ENCODE results near the gene OR51M1.

Gene OR51M1

GRCh38 chr11:5384335-5384734, 723 bp downstream of the OR51M1 start:
- no peak for DNase-seq (ENCODE audit: low read depth in 2 of 2, low spot score in 1 of 2)

GRCh38 chr11:5390210-5390609, 6.6 kb downstream of the OR51M1 start:
- no peak for DNase-seq (ENCODE audit: low read depth in 2 of 2, low spot score in 1 of 2)

- DNase-seq (ENCODE audit: low read depth in 2 of 2, low spot score in 1 of 2): no peak
These were observed 10.5 kb downstream of the OR51M1 start for GRCh38 chr11:5394091-5394490.

- no peak for DNase-seq (ENCODE audit: low read depth in 2 of 2, low spot score in 1 of 2)
These were observed 15.3 kb downstream of the OR51M1 start for GRCh38 chr11:5398936-5399335.

- DNase-seq (ENCODE audit: low read depth in 2 of 2, low spot score in 1 of 2): no peak
These were observed 21.6 kb downstream of the OR51M1 start for GRCh38 chr11:5405173-5405572.

- DNase-seq (ENCODE audit: low read depth in 2 of 2, low spot score in 1 of 2): no peak
These were observed 37.4 kb downstream of the OR51M1 start for GRCh38 chr11:5420993-5421392.

GRCh38 chr11:5421811-5422210, 38.2 kb downstream of the OR51M1 start, which contains the start of gene OR51Q1:
OR51Q1 (plus strand) TSS chr11:5422111; CDS start chr11:5422201, 90 bp downstream.
- no peak for DNase-seq (ENCODE audit: low read depth in 2 of 2, low spot score in 1 of 2)

- DNase-seq (ENCODE audit: low read depth in 2 of 2, low spot score in 1 of 2): no peak
These were observed 39.5 kb downstream of the OR51M1 start for GRCh38 chr11:5423131-5423530.

- DNase-seq (ENCODE audit: low read depth in 2 of 2, low spot score in 1 of 2): no peak
These were observed 57.8 kb downstream of the OR51M1 start, which contains the start of gene OR51I1 for GRCh38 chr11:5441414-5441813. OR51I1 (minus strand) TSS chr11:5441514; CDS start chr11:5441514, 0 bp downstream.

Data from stimulated activated CD8-positive, alpha-beta memory T cell treated with anti-CD3 and anti-CD28 coated beads, Interleukin-4, amount 100 ng/mL, for 1 hour (primary cell).